Fibroblast of peridontal ligament (primary cell): ENCODE results near the gene DTD1.

Experiments
- DNase-seq: peaks from one replicate; pipeline ENCODE4 v3.0.0-alpha.2; 2010; ENCODE audit errors: extremely low read depth

The DTD1 gene

GRCh38 chr20:18794428-18794787 lies 206.6 kb downstream of the DTD1 start:
- no peak for DNase-seq

DNA sequence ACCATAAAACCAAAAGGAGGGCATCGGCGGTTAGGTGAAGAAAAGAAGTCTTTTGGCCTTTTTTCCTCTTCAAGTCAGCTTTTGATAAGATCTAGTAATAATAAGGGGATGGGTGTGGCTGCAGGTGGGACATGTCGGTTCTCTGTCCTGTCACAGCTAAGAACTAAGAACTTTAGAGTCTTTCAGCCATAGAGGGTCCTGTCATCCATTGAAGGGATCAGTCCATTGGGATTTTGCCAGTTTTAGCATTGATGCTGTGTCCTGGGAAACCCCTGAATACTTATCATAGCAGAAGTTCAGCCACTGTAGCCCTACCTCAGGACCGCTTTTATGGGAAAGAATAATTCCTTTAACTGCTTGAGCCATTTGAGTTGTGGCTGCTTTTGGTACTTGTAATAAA lies 207.5 kb downstream of the DTD1 start:
- no peak for DNase-seq

DNA sequence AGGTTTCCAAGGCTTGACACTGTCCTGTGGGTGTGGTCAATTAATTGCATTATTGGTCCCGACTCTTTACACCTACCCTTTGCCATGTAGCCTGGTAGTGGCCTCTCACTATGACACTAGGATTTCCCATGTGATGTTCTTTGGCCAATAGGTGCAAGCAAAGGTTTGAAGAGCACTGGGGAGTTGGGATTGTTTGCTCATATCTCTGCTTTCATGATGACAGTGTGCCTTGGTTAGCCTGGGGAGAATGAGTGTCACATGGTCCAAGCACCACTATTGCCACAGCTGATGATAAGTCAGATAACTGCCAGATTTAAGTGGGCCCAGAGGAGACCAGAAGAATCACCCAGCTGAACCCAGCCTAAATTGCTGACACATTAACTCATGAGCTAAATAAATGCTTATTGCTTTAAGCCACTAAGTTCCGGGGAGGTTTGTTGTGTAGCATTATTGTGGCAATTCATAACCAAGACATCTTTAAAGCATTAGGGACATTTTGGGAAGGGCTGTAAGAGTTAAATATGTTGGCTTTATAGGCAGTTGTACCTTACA lies 208.5 kb downstream of the DTD1 start:
- DNase-seq = no peak

- no peak for DNase-seq
These were observed 213.7 kb downstream of the DTD1 start for GRCh38 chr20:18801516-18801915.

DNA sequence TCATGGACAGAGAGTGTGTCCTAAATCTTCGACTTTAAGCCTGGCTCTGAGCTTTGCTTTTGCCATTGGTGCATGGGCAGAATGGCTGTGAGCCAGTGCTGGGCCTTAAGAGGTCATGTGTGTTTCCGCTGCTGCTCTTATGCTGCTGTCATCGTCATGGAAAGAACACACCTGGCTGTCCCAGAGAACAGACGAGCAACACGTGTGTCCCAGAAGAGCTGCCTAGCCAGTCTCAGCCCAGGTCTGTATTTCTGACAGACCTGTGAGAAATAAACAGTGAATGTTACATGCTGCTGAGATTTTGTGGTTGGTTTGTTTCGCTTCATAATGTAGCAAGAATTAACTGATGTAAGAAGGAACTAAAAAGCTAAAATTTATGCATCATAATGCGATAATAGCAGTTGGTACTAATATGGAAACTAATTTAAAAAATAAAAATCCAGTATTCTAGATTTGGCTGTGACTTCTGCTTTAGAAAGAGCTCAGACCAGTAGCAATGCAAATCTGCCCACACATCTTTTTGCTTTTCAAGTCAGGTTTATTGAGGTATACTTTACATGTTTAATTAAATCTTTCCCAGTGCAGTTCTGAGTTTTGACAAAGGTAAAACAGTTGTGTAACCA lies 214.3 kb downstream of the DTD1 start:
- DNase-seq = no peak

DNA sequence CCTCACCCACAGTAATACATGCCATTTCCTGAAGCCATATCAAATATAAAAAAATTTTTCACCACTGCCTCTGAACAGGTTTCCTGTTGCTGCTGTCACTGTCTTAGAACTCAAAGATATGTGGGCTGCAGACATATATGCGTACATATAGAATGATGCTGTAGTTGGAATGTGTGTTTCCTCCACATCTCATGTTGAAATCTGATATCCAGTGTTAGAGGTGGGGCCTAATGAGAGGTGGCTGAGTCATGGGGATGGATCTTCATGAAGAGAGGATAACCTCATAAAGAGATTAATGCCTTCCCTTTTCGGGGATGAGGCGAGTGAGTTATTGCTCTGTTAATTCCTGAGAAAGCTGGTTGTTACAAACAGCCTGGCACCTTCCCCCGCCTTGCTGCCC lies 218.0 kb downstream of the DTD1 start:
- no peak for DNase-seq

GRCh38 chr20:18808712-18809111 lies 220.9 kb downstream of the DTD1 start:
- DNase-seq = no peak

GRCh38 chr20:18811186-18811585 lies 223.3 kb downstream of the DTD1 start:
- no peak for DNase-seq

- no peak for DNase-seq
These were observed 224.1 kb downstream of the DTD1 start for GRCh38 chr20:18811904-18812303.

DNA sequence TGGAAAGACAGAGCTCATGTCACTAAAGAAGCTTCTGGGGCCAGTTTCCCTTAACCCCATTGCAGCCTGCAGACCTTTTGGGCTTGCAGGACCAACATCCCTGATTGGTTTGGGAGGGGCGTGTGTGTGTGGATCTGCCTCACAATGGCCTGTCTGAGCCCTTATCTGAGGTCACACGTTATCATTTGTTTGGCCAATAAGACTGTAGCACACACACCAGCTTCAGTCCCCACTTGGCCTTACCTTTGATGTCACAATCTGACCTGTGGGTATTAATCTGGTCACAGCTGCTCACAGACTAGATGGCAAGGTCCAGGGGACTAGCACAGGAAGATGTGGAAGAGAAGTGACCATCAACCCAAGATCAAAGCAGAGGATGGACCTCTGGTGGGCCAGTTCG lies 225.6 kb downstream of the DTD1 start, which contains the start of gene SCP2D1:
SCP2D1 (plus strand) TSS at position 301 of the 400 bp plus-strand sequence; CDS start at position 334, 33 bp downstream.
- DNase-seq = no peak

DNA sequence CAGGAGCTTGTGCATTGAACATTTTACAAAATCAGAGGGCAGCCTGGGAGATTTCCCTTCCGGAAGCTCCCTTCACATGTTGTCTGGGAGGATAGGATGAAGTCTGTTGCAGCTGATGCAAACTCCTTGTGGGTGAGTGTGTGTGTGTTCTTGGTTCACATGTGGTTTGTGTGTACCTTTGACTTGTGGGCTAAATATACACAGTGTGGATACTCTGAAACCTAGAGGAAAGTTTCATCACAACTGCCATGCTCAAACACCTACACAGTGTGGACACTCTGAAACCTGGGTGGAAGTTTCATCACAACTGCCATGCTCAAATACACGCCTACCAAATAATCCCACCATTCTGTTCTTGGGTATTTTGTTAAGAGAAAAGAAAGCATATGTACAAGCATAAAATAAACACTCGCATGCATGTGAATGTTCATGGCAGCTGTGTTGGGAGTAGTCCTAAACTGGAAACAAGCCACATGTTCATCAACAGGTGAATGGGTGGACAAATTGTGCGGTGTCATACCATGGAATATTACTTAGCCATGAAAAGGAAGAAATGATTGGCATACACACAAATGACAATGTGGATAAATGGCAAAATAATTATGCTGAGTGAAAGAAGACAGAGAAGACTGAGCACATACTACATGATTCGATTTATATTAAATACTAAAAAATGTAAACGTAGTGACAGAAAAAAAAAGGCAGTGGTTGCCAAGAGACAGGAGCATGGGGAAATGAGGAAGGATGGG lies 227.5 kb downstream of the DTD1 start:
- no peak for DNase-seq
